Gastroesophageal sphincter (tissue), 4 donors: Measurements from ENCODE around the gene CDK14. TPM values are rescaled to one million over a fixed set of nuclear protein-coding genes. Genes with fewer than 3 reads are reported as not detected.

ENCODE experiments used
- ATAC-seq: fragments of 150-250 bp; one replicate; pipeline ENCODE4 v1.9.1; 2016; ENCODE audit warnings: mild to moderate bottlenecking, moderate library complexity
- H3K27ac ChIP-seq, 4 donors: fragments of 200-600 bp; sonication (generic) in 3 of 4; 1 replicate in 3 of 4; 2 replicates in 1 of 4; pipeline ENCODE4 v1.5.1; 2016 to 2019
- H3K27me3 ChIP-seq: fragments of 200-600 bp; sonication (generic); one replicate; pipeline ENCODE4 v1.5.1; 2019
- H3K36me3 ChIP-seq, 2 donors: fragments of 200-600 bp; sonication (generic); one replicate each; pipeline ENCODE4 v1.5.1; 2019; ENCODE audit warnings: control low read depth in 1 of 2
- H3K4me1 ChIP-seq, 3 donors: fragments of 200-600 bp; sonication (generic); 1 replicate in 2 of 3; 2 replicates in 1 of 3; pipeline ENCODE4 v1.5.1; 2016 to 2019; ENCODE audit warnings: control low read depth in 2 of 3
- H3K4me3 ChIP-seq, 2 donors: fragments of 200-600 bp; sonication (generic); one replicate each; pipeline ENCODE4 v1.5.1; 2019; ENCODE audit warnings: mild to moderate bottlenecking in 1 of 2, moderate library complexity in 1 of 2
- H3K9me3 ChIP-seq, 3 donors: fragments of 200-600 bp; sonication (generic); one replicate each; pipeline ENCODE4 v1.5.1; 2017 to 2019; ENCODE audit warnings: control low read depth in 2 of 3
- EP300 ChIP-seq: sonication (generic); formaldehyde crosslinking; IDR thresholded peaks from one replicate; pipeline ENCODE4 v1.6.1; 2017; ENCODE audit warnings: antibody characterized with exemption, mild to moderate bottlenecking
- POLR2A ChIP-seq, 2 donors: fragments of 450-650 bp; IDR thresholded peaks; one replicate each; pipeline ENCODE4 v1.6.1; 2017; ENCODE audit warnings: antibody characterized with exemption in 2 of 2, mild to moderate bottlenecking in 2 of 2, moderate library complexity in 1 of 2
- POLR2AphosphoS5 ChIP-seq: sonication (generic); formaldehyde crosslinking; IDR thresholded peaks from one replicate; pipeline ENCODE4 v1.6.1; 2017; ENCODE audit warnings: antibody characterized with exemption
- WGBS, 2 donors: methylation state at CpG; one replicate each; pipeline ENCODE4 v1.1.5; 2018; ENCODE audit warnings: low coverage in 1 of 2; 5-methylcytosine and 5-hydroxymethylcytosine counted together
- total RNA-seq, 4 donors: library from RNA; depleted of rRNA; stranded (reverse); fragments of >200 nt; gene quantifications; one replicate each; pipeline ENCODE4 v1.1.0, GENCODE V29; 2016
- TF ChIP-seq, protein P1 (sequence below), 4 experiments: fragments of 200-600 bp in 2 of 4; fragments of 450-650 bp in 2 of 4; sonication (generic) in 1 of 4; IDR thresholded peaks; one replicate each; pipeline ENCODE4 v1.5.1; 2017 to 2019; ENCODE audit warnings: antibody characterized with exemption in 4 of 4, mild to moderate bottlenecking in 2 of 4, moderate library complexity in 2 of 4

CDK14 gene
- total RNA-seq, 4 donors from 2014 or later, result 14.8 to 28.7 (median 18.4) TPM

DNA sequence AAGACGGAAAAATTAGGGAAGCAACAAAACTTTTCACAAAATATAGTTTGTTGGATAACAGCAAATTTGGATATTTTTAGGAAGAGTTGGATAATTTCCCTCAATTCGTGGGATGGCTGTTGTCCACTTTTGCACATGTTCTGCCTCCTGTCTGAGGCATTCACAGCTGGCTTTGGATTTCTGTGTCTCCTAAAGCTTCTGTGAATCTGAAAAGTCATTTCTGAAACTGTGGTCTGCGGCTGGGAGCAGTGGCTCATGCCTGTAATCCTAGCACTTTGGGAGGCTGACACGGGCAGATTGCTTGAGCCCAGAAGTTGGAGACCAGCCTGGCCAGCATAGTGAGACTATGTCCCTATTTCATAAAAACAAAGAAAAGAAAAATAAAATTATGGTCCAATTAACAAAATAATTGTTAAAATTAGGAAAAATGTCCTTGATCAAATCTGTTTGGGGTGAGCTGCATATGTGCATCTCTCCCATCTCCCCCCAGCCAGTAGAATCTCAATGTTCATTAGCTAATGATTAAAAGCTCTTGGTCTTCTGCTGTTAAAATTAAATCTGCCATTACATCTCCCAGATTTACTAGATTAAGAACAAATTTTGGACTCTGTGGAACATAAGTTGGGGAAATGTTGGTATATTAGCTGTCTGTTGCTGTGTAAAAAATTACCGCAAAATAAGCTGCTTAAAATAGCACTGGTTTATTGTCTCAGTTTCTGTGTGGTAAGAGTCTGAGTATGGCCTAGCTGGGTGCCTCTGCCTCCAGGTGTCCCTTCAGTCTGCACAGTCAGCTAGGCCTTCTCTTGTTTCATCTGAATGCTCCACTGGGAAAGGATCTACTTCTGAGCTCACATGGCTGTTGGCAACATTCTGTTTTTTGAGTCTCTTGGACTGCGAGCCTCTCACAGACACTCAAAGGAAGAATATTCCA, 336.1 kb downstream of the CDK14 start:
- Histone ChIP-seq H3K27ac (no peak overlapping the region), H3K9me3 (no peaks in the 10 kb centered on the region), H3K27me3 (no peaks in the 10 kb centered on the region), H3K4me3 (no peak overlapping the region), H3K36me3 (no peaks in the 10 kb centered on the region), H3K4me1 (no peaks in the 10 kb centered on the region)
- ATAC-seq, result no peak
- WGBS, 2 donors, result 82 to 88% methylated on average over 2 to 5 of the region's 6 CpGs
- TF ChIP-seq, protein P1, sequence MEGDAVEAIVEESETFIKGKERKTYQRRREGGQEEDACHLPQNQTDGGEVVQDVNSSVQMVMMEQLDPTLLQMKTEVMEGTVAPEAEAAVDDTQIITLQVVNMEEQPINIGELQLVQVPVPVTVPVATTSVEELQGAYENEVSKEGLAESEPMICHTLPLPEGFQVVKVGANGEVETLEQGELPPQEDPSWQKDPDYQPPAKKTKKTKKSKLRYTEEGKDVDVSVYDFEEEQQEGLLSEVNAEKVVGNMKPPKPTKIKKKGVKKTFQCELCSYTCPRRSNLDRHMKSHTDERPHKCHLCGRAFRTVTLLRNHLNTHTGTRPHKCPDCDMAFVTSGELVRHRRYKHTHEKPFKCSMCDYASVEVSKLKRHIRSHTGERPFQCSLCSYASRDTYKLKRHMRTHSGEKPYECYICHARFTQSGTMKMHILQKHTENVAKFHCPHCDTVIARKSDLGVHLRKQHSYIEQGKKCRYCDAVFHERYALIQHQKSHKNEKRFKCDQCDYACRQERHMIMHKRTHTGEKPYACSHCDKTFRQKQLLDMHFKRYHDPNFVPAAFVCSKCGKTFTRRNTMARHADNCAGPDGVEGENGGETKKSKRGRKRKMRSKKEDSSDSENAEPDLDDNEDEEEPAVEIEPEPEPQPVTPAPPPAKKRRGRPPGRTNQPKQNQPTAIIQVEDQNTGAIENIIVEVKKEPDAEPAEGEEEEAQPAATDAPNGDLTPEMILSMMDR (IDR thresholded peaks at IDR 0.05), result no peak
- TF ChIP-seq EP300 (no peak), POLR2A (IDR thresholded peaks at IDR 0.05) (no peak), POLR2AphosphoS5 (no peak)

DNA sequence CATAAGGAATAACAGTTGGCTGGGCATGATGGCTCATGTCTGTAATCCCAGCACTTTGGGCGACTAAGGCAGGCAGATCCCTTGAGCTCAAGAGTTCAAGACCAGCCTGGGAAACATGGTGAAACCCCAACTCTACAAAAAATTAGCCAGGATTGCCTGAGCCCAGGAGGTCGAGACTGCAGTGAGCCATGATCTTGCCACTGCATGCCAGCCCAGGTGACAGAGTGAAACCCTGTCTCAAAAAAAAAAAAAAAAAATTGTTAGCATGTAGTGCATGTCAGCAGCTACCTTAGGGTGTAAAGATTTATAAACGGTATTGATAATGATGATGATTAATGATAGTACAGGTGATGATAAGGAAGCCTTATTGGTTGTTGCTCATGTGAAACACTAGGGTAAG, 336.9 kb downstream of the CDK14 start:
- Histone ChIP-seq H3K4me1 (no peaks in the 10 kb centered on the region), H3K27ac (no peak overlapping the region), H3K4me3 (no peak overlapping the region), H3K36me3 (no peaks in the 10 kb centered on the region), H3K27me3 (no peaks in the 10 kb centered on the region), H3K9me3 (no peaks in the 10 kb centered on the region)
- ATAC-seq, result no peak
- TF ChIP-seq POLR2AphosphoS5 (no peak), EP300 (no peak), POLR2A (IDR thresholded peaks at IDR 0.05) (no peak)
- TF ChIP-seq, protein P1 (IDR thresholded peaks at IDR 0.05), result no peak
- WGBS, 2 donors, result 79 to 95% methylated on average over 1 to 3 of the region's 3 CpGs

DNA sequence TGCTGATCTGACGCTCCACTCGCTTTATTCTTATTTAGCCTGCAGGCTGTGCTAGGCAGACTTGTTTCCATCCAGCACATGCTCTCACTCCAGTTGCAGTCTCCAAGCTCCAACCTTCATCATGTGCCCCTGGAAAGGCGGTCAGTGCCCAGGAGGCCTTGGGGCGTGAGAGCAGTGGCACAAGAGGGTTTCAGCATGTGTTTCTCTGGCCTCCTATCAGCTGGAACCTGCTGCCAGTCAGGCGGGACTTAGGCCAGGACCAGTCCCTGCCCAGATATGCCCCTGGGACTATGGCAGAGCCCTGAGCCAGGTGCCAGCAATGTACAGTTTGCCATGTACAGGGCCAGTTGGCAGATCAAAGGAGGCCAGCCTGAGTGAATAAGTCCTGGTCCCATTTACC, 337.9 kb downstream of the CDK14 start:
- no peak for TF ChIP-seq POLR2AphosphoS5
- no peak for TF ChIP-seq POLR2A (IDR thresholded peaks at IDR 0.05)
- TF ChIP-seq EP300, result no peak
- TF ChIP-seq, protein P1 (IDR thresholded peaks at IDR 0.05), result no peak
- no peak for ATAC-seq
- Histone ChIP-seq H3K36me3 (no peaks in the 10 kb centered on the region), H3K27ac (no peak overlapping the region), H3K4me3 (no peak overlapping the region), H3K9me3 (no peaks in the 10 kb centered on the region), H3K4me1 (no peaks in the 10 kb centered on the region), H3K27me3 (no peaks in the 10 kb centered on the region)
- WGBS, 2 donors, result 93% methylated on average over 4 of the region's 5 CpGs; no CpG with 5 or more reads in 1 of the 2 donors

DNA sequence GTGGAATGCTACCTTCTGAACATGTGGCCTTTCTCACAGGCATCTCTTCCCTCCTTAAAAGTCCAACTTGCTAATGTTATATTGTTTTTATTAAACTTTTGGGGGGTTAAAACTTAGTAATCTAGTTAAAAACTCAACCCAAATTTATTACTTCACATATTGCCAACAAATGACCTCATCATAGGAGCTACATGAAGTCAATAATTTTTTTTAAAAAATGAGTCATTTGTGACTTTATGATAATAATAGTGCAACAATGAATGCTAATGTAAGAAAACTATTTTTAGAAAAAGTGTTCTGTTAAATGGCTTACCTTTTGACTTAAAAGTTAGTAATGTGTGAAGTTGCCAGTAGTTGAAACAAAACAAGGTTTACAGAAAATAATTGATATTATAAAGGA, 342.2 kb downstream of the CDK14 start:
- Histone ChIP-seq H3K27me3 (no peaks in the 10 kb centered on the region), H3K27ac (no peak overlapping the region), H3K36me3 (no peaks in the 10 kb centered on the region), H3K4me3 (no peak overlapping the region), H3K9me3 (no peaks in the 10 kb centered on the region), H3K4me1 (peaks cover 0 to 19% (median 0%) of the 10 kb centered on the region in 3 donors)
- ATAC-seq, result no peak
- TF ChIP-seq POLR2A (IDR thresholded peaks at IDR 0.05) (no peak), EP300 (no peak), POLR2AphosphoS5 (no peak)
- TF ChIP-seq, protein P1 (IDR thresholded peaks at IDR 0.05), result no peak

DNA sequence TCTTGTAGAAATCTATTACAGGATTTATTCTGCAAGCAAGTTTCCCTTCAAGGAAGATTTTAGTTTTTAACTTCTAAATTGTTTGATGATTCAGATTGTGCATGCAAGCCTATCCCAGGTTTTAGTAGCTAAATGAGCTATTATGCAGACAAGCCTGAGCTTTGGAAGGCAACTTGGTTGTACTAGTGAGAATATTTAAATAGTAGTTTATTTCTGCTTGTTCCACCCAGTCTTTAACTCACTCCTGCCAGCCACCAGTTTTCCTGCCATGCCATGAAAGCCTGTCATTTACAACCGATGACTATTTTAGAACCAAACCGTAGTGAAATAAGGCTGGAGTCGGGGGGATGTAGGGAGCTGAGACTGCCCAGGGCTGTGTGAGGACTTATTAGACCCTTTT, 343.5 kb downstream of the CDK14 start:
- TF ChIP-seq POLR2AphosphoS5, result no peak
- no peak for TF ChIP-seq POLR2A (IDR thresholded peaks at IDR 0.05)
- H3K4me3 ChIP-seq, result no peak overlapping the region
- no peak for ATAC-seq
- no peaks in the 10 kb centered on the region for H3K27me3 ChIP-seq
- H3K4me1 ChIP-seq, result peaks cover 0 to 24% (median 0%) of the 10 kb centered on the region in 3 donors
- no peak overlapping the region for H3K27ac ChIP-seq
- H3K36me3 ChIP-seq, result no peaks in the 10 kb centered on the region
- H3K9me3 ChIP-seq, result no peaks in the 10 kb centered on the region
- WGBS, 2 donors, result 65 to 67% methylated on average over 3 of the region's 3 CpGs
